Measurements from ENCODE around the gene TLN1.
A peak's percentile ranks its signal among the peaks of the same experiment; 100 is the strongest.

DNA sequence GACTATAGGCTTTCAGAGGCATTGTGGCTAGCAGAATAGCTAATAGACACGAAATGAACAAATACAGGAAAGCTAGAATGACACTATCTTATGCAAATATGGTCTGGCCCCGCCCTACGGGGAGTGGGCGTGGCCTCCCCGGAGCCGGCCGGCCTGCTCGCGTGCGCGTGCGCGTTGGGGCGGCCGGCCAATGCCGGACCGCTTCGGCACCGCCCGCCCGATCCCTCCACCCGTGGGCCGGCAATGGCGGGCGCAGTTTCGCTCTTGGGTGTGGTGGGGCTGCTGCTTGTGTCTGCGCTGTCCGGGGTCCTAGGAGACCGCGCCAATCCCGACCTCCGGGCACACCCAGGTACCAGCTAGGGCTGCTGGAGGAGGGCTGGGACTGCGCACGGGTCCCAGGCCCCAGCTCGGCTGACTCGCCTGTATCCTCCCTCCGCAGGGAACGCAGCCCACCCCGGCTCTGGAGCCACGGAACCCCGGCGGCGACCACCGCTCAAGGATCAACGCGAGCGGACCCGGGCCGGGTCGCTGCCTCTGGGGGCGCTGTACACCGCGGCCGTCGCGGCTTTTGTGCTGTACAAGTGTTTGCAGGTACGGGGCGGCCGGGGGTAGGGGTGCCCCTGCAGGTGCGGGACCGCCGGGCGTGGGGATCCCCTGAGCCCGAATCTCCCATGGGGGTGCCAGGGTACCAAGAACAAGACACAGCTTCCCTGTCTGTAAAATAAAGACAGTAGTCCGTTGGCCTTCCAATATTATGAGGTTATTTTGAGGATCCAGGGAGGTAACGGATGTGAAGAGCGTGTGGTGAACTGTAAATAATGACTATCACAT is 73.6 kb downstream of the TLN1 start, which contains the start of gene CCDC107:
- TF ChIP-seq CHD1 (IDR thresholded peaks at IDR 0.05; ENCODE audit: low read depth, low read length) (no peak), FOSL1 (IDR thresholded peaks at IDR 0.05; ENCODE audit: insufficient read depth, low read depth, low read length) (no peak), TAF7 (optimal IDR thresholded peaks at IDR 0.05; ENCODE audit: borderline replicate concordance, low read depth, low read length) (peak; percentile 43), EZH2 (IDR thresholded peaks at IDR 0.05; ENCODE audit: low read depth, low read length, severe bottlenecking) (no peak), CTCF (IDR thresholded peaks at IDR 0.05; ENCODE audit: control extremely low read depth in 1 of 3, insufficient read depth in 1 of 3, low read depth in 1 of 3, low read length in 3 of 3) (peak; percentile 64 to 71 (median 64)), CEBPB (IDR thresholded peaks at IDR 0.05; ENCODE audit: low read depth, low read length) (no peak), SUZ12 (IDR thresholded peaks at IDR 0.05; ENCODE audit: low read length) (no peak), POLR2A (IDR thresholded peaks at IDR 0.05; ENCODE audit: control extremely low read depth in 1 of 2, low read depth in 2 of 2, low read length in 2 of 2) (peak; percentile 76 to 77), RAD21 (IDR thresholded peaks at IDR 0.05 in 1 of 2, conservative IDR thresholded peaks at IDR 0.05 in 1 of 2; ENCODE audit: low read depth in 2 of 2, low read length in 2 of 2) (peak; percentile 55 to 69; a peak in 3 of 4 replicates)
